A673 (cell line): ENCODE data around the gene FCMR.

Source experiments
- CTCF ChIP-seq: fragments of 300-800, 200-600 bp; sonication (generic); conservative IDR thresholded peaks from 2 replicates; pipeline ENCODE4 v1.5.1; 2017; ENCODE audit warnings: low read depth, mild to moderate bottlenecking, antibody characterized with exemption, low read length, moderate library complexity, mixed read lengths
- EZH2 ChIP-seq: fragments of 200-600 bp; sonication (generic); IDR thresholded peaks from 2 replicates; pipeline ENCODE4 v1.6.1; 2017; ENCODE audit warnings: borderline replicate concordance, low read depth, mild to moderate bottlenecking, mixed read lengths, antibody characterized with exemption, low read length; ENCODE audit not compliant: poor library complexity, severe bottlenecking

GRCh38 chr1:206949208-206949607 lies 27.5 kb upstream of the FCMR start:
- TF ChIP-seq CTCF (no peak), EZH2 (no peak)
